KMS-11 (cell line): ENCODE measurements around the gene DCLK3.
A peak's percentile ranks its signal among the peaks of the same experiment; 100 is the strongest.

ENCODE experiments used
- H2AFZ ChIP-seq: fragments of 200-600 bp; sonication (generic); 2 replicates; pipeline ENCODE4 v1.6.1; 2016; ENCODE audit warnings: antibody characterized with exemption, mixed run types, low read depth
- H3K27ac ChIP-seq: fragments of 200-600 bp; sonication (generic); 2 replicates; pipeline ENCODE4 v1.6.1; 2016; ENCODE audit warnings: mild to moderate bottlenecking, mixed run types
- H3K27me3 ChIP-seq: fragments of 200-600 bp; sonication (generic); 2 replicates; pipeline ENCODE4 v1.6.1; 2017; ENCODE audit warnings: mild to moderate bottlenecking, low read depth, mixed run types, moderate library complexity; ENCODE audit not compliant: insufficient read depth
- H3K36me3 ChIP-seq: fragments of 200-600 bp; sonication (generic); 2 replicates; pipeline ENCODE4 v1.6.1; 2017; ENCODE audit warnings: mild to moderate bottlenecking, mixed run types; ENCODE audit not compliant: insufficient read depth
- H3K4me1 ChIP-seq: fragments of 200-600 bp; sonication (generic); 2 replicates; pipeline ENCODE4 v1.6.1; 2016; ENCODE audit warnings: mild to moderate bottlenecking, low read depth, mixed run types; ENCODE audit not compliant: poor library complexity, severe bottlenecking
- H3K4me2 ChIP-seq: fragments of 200-600 bp; sonication (generic); 2 replicates; pipeline ENCODE4 v1.7.0; 2016; ENCODE audit warnings: mild to moderate bottlenecking, mixed run types
- H3K4me3 ChIP-seq: fragments of 200-600 bp; sonication (generic); IDR thresholded peaks from 2 replicates; pipeline ENCODE4 v1.6.1; 2017; ENCODE audit warnings: low read depth, low read length, mixed read lengths; ENCODE audit not compliant: insufficient read depth
- H3K79me2 ChIP-seq: fragments of 200-600 bp; sonication (generic); 2 replicates; pipeline ENCODE4 v1.6.1; 2016; ENCODE audit warnings: low read depth, mixed run types; ENCODE audit not compliant: insufficient read depth
- H3K9ac ChIP-seq: fragments of 200-600 bp; sonication (generic); 2 replicates; pipeline ENCODE4 v1.6.1; 2016; ENCODE audit warnings: mild to moderate bottlenecking, mixed run types
- H4K20me1 ChIP-seq: fragments of 200-600 bp; sonication (generic); 2 replicates; pipeline ENCODE4 v1.6.1; 2016; ENCODE audit warnings: mild to moderate bottlenecking, mixed run types; ENCODE audit not compliant: insufficient read depth
- CTCF ChIP-seq: fragments of 200-600 bp; sonication (generic); conservative IDR thresholded peaks from 2 replicates; pipeline ENCODE4 v1.6.1; 2017; ENCODE audit warnings: low read depth, mild to moderate bottlenecking, antibody characterized with exemption, low read length, moderate library complexity, mixed read lengths

The DCLK3 gene

GRCh38 chr3:36700537-36701248 lies 63.7 kb downstream of the DCLK3 start:
- H3K4me2 ChIP-seq = no peak overlapping the region
- no peak overlapping the region for H3K4me3 ChIP-seq
- no peaks in the 10 kb centered on the region for H3K27me3 ChIP-seq
- no peaks in the 10 kb centered on the region for H3K4me1 ChIP-seq
- no peak overlapping the region for H2AFZ ChIP-seq
- TF ChIP-seq CTCF = peak; percentile 73
- no peak overlapping the region for H3K9ac ChIP-seq
- H3K27ac ChIP-seq = no peak overlapping the region
- H4K20me1 ChIP-seq = no peaks in the 10 kb centered on the region
- no peaks in the 10 kb centered on the region for H3K36me3 ChIP-seq
- no peaks in the 10 kb centered on the region for H3K79me2 ChIP-seq

- H3K79me2 ChIP-seq = no peaks in the 10 kb centered on the region
- no peak overlapping the region for H3K9ac ChIP-seq
- no peaks in the 10 kb centered on the region for H3K36me3 ChIP-seq
- no peaks in the 10 kb centered on the region for H3K27me3 ChIP-seq
- H2AFZ ChIP-seq = no peak overlapping the region
- no peak overlapping the region for H3K27ac ChIP-seq
- no peaks in the 10 kb centered on the region for H3K4me1 ChIP-seq
- no peak overlapping the region for H3K4me3 ChIP-seq
- TF ChIP-seq CTCF = no peak
- H3K4me2 ChIP-seq = no peak overlapping the region
- H4K20me1 ChIP-seq = no peaks in the 10 kb centered on the region
Measured at GRCh38 chr3:36698314-36698713, 66.0 kb downstream of the DCLK3 start.

- Histone ChIP-seq H2AFZ (no peak overlapping the region), H3K36me3 (no peaks in the 10 kb centered on the region), H3K79me2 (no peaks in the 10 kb centered on the region), H3K4me1 (no peaks in the 10 kb centered on the region), H3K27me3 (no peaks in the 10 kb centered on the region), H3K9ac (no peak overlapping the region), H4K20me1 (no peaks in the 10 kb centered on the region), H3K4me3 (no peak overlapping the region), H3K4me2 (no peak overlapping the region), H3K27ac (no peak overlapping the region)
- no peak for TF ChIP-seq CTCF
Measured at GRCh38 chr3:36697229-36698001, 66.9 kb downstream of the DCLK3 start.

GRCh38 chr3:36696799-36697198 lies 67.6 kb downstream of the DCLK3 start:
- Histone ChIP-seq H3K4me3 (no peak overlapping the region), H3K9ac (no peak overlapping the region), H3K27me3 (no peaks in the 10 kb centered on the region), H3K4me1 (no peaks in the 10 kb centered on the region), H2AFZ (no peak overlapping the region), H3K27ac (no peak overlapping the region), H4K20me1 (no peaks in the 10 kb centered on the region), H3K4me2 (no peak overlapping the region), H3K79me2 (no peaks in the 10 kb centered on the region), H3K36me3 (no peaks in the 10 kb centered on the region)
- TF ChIP-seq CTCF = no peak
